Inferior parietal cortex (tissue), 1 donor: ENCODE results near the gene PNPT1.
"Not testable (repeated sequence)": the region's sequence is repeated elsewhere in the genome, so short reads cannot be mapped to it uniquely, and the experiment has no call there.

Source experiments
- DNase-seq: peaks from one replicate; pipeline ENCODE4 v3.0.0-alpha.2; 2016; ENCODE audit errors: extremely low spot score

PNPT1 gene

GRCh38 chr2:55693181-55694125 lies at the start of gene PNPT1:
Gene PNPT1 (minus strand): TSS chr2:55693844. CDS start chr2:55693823, 21 bp downstream.
- DNase-seq: peak; percentile 95

- DNase-seq: no peak
These were observed 49.4 kb upstream of the PNPT1 start for GRCh38 chr2:55742996-55743395.

DNA sequence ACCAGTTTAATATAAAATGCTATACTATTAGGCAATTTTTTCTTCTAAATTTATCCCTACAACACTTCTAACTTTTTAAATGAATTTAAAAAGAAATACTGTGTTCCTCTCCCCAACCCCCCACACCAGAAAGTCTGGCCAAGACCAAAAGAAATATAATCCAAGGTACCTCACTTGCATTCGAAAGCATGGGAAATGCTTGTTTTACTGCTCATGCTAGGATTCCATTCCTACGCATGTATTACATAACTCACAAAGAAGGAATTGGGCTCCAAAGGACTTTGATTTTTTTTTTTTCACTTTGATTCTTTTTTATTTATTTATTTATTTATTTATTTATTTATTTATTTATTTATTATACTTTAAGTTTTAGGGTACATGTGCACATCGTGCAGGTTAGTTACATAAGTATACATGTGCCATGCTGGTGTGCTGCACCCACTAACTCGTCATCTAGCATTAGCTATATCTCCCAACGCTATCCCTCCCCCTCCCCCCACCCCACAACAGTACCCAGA lies 42.4 kb upstream of the PNPT1 start:
- not testable (repeated sequence) for DNase-seq

DNA sequence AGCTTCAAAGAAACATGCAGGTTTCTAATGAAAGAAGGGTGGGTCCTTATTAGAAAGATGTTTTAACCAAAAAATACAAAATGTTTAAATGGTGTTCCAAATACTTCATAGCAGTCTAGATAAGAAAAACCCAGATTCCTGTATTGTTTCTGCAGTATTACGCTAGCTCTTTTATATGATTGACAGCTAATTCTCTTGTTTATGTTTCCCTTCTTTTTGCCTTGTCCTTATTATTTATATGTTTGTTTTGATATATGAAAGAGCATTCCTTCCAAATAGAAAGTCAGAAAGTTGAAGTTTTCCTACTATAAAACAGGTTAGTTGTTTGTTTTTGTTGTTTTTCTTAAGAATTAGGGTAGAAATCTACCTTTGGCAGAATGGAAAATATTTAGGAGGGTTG lies 41.1 kb upstream of the PNPT1 start:
- no peak for DNase-seq

DNA sequence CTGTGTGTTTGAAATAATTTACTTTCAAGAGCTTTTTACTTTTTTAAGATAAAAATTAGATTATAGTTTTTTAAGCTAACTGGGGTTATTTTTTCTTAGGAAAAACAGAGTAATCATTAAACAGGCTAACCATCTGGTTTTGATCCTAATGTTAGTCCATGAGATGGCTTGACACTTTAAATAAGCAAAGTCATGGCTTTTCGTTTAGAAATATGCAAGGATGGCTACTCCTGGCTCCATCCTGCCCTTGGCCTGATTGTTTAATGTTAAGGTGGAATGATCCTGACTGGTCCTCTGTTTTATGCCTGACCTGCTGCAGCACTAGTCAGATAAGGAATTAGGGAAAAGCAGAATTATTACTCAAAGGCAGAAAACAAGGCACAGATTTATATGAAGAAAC lies 39.7 kb upstream of the PNPT1 start:
- DNase-seq: no peak

- DNase-seq: no peak
These were observed 39.2 kb upstream of the PNPT1 start for GRCh38 chr2:55732854-55733253.

- no peak for DNase-seq
These were observed 35.6 kb upstream of the PNPT1 start for GRCh38 chr2:55729136-55729685.

DNA sequence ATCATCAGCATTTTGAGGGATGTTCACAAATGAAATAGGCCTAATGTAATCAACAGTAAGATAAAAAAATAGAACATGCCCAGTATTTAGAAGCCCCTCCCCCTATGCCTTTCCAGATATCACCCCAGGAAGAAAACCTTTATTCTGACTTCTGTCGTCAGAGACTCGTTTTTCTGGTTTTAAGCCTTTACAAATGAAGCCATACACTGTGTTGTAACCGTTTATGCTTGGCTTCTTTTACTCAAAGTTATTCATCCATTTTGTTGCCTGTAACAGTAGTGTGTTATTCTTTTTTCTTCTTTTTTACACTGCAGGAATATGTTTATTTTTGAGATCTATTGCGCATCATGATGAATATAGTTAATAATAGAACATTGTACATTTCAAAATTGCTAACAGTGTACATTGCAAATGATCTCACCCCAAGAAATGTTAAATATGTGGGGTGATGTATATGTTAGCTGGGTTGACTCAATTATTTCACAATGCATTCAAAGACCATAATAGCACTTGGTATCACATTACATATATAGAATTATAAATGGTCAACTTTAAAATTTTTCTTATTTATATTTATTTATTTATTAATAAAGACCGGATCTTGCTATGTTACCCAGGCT lies 28.1 kb upstream of the PNPT1 start:
- no peak for DNase-seq

DNA sequence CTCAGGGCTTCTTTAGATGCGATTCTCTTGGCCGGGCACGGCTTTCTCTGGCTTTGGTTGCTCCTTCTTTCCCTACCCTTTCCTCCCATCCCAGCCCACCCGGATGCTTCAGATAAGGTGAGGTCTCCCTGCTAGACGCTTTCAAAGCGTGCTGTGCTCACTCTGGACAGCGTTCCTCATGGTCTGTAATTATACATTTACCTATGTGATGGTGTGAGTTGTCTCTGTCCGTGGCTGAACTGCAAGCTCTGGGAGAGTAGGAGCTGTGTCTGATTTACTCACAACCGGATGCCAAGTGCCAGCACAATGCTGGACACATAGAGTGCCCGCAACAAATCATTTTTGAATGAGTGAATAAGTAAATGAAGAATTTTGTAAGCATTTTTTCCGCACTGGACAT lies 26.8 kb upstream of the PNPT1 start:
- DNase-seq: no peak

GRCh38 chr2:55719852-55720251 lies 26.2 kb upstream of the PNPT1 start:
- DNase-seq: no peak

DNA sequence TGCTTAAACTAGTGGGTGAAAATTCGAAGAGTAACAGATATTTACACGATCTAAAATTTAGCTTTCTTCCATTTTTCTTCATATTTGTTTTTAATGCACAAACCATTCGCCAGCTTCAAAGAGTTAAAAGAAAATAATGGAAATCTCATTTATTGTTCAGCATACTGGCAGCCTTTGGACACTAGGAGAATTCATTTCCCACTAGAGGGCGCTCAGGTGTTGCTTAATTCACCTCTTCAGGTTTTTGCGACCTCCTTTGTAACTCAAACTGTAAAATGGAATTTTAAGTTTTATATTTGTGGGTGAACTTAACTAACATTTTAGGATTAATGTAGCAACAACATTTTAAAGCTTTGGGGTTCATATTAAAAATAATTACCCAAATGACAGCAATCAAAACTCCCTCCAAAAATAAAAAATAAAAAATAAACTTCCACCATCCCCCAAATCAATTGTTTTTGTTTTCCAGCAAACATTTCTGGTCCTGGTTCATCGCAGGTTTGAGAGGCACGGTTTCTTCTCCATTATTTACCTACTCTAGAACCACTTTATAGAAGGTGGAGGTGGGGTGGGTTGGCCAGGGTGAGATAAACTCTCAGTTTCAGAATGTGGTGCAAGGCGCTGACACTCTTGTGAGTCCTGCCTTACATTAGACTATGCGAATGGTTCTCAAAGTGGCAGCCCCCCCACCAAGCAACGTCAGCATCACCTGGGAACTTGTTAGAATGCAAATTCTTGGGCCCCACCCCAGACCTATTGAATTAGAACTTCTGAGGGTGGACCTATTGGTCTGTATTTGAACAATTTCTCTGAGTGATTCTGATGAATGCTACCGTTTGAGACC lies 24.7 kb upstream of the PNPT1 start:
- peak; percentile 90 for DNase-seq

GRCh38 chr2:55715626-55716025 lies 22.0 kb upstream of the PNPT1 start:
- DNase-seq: no peak

GRCh38 chr2:55715178-55715577 lies 21.5 kb upstream of the PNPT1 start:
- DNase-seq: not testable (repeated sequence)

- no peak for DNase-seq
These were observed 18.9 kb upstream of the PNPT1 start for GRCh38 chr2:55712477-55713060.

DNA sequence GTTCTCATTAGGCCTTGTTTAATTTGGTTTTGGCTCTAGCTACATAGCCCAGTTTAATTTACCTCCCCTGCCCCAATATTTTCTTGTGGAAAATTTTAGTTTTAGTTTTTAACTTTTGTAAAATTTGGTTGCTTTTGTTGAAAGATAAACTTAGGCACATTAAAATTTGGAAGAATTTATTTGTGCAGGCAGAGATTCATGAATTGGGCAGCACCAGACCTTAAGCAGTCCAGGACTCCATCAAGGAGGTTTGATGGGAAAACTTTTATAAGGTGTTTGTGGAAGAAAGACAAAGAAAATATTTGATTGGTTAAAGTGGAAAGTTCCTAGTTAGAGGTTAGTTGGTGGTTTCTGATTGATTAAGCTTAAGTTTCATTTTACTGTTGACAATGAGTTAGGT lies 16.4 kb upstream of the PNPT1 start:
- no peak for DNase-seq

DNA sequence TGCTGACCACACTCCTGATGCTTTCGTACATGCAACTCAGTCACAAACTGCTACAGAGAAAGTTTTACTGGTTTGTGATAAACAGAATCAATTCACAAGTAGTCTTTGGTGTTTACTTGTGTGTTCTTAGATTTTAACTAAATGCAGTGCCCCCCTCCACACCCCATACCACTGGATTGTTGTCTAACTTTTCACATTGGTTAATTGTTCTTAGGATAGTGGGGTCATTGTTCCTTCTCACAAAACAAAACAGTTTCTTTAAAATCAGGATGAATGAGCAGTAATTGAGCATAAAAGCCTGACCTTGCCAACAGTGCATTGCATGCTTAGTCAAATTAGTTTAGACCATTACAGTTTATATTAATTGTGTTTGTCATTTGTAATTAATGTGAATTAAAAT lies 14.1 kb upstream of the PNPT1 start:
- DNase-seq: peak; percentile 85

DNA sequence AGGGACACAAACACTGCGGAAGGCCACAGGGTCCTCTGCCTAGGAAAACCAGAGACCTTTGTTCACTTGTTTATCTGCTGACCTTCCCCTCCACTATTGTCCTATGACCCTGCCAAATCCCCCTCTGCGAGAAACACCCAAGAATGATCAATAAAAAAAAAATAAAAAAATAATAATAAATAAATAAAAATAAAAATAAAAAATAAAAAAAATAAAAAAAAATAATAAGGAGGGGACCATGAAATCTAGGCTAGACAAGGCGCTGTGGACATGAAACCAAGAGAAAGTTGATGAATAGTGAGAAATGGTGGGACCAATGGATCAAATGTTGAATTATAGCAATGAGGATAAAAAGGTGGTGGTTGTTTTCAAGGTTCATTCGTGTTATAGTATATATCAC lies 12.6 kb upstream of the PNPT1 start:
- not testable (repeated sequence) for DNase-seq

DNA sequence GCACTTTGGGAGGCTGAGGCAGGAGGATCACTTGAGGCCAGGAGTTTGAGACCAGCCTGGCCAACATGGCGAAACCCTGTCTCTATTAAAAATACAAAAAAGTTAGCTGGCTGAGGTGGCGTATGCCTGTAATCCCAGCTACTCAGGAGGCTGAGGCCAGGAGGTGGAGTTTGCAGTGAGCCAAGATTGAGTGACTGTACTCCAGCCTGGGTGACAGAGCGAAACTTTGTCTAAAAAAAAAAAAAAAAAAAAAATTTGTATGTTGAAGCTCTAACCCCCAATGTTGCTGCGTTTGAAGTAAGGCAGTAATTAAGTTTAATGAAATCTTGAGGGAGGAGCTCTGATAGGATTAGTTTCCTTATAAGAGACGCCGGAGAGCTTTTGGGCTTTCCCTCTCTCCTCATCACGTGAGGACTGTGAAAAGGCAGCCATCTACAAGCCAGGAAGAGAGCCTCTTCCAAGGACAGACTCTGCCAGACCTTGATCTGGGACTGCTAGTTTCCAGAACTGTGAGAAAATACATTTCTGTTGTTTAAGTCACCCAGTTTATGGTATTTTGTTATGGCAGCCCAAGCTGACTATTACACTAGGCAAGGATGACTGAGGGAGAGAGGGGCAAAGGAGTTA lies 11.5 kb upstream of the PNPT1 start:
- DNase-seq: no peak

- DNase-seq: no peak
These were observed 9.7 kb upstream of the PNPT1 start for GRCh38 chr2:55703350-55703749.

GRCh38 chr2:55692740-55693139 lies 904 bp downstream of the PNPT1 start:
- not testable (repeated sequence) for DNase-seq

DNA sequence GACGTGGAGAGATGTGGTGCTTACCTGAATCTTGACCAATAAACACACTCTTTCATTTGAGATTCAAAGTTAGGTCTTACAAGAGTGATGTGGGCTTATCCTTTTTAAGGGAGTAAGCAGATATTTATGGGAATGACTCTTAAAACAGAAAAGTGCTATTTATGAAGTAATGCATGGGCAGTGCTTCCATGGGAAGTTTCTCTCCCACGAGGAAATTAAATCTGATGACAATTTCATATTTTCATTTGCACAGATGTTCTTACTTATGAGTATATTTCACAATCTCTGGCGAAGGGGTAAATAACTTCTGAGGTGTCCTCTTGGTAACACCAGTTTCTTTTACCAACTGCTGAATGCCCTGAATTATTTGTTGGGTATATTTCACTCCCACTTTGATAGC lies 21.0 kb downstream of the PNPT1 start:
- no peak for DNase-seq
